ENCODE data around the gene CEP162. TPM values are rescaled to one million over a fixed set of nuclear protein-coding genes. Genes with fewer than 3 reads are reported as not detected.
A peak's percentile ranks its signal among the peaks of the same experiment; 100 is the strongest.

CEP162 gene
- total RNA-seq, 1 experiment from 2014 or later, result 7.9 TPM

- CTCF ChIA-PET, result interaction anchor here (1.2 kb wide), 1 partner anchor 363 kb away, joined by 3 read pairs; the partner anchor contains the start of gene CYB5R4
- Mint-ChIP-seq H3K36me3 (no peaks in the 10 kb centered on the region), H3K9me3 (no peaks in the 10 kb centered on the region), H3K27ac (no peak overlapping the region), H3K4me1 (peaks cover 18% of the 10 kb centered on the region), H3K4me3 (no peak overlapping the region), H3K27me3 (ENCODE audit: low read depth) (no peaks in the 10 kb centered on the region)
- no peak for ATAC-seq
- no peak for TF ChIP-seq MXD4 (CRISPR knock-in tag; IDR thresholded peaks at IDR 0.05; ENCODE audit: borderline replicate concordance)
- no peak for TF ChIP-seq SMAD3 (CRISPR knock-in tag; IDR thresholded peaks at IDR 0.05; ENCODE audit: borderline replicate concordance)
- no peak for TF ChIP-seq ZNF219 (CRISPR knock-in tag; IDR thresholded peaks at IDR 0.05; ENCODE audit: borderline replicate concordance)
- POLR2A ChIA-PET, result no interaction called here
- DNase-seq (ENCODE audit: low spot score), result no peak
Measured at GRCh38 chr6:84222426-84222825, 5.0 kb downstream of the CEP162 start.

- Mint-ChIP-seq H3K36me3 (no peaks in the 10 kb centered on the region), H3K27me3 (ENCODE audit: low read depth) (no peaks in the 10 kb centered on the region), H3K27ac (no peak overlapping the region), H3K9me3 (no peaks in the 10 kb centered on the region), H3K4me3 (no peak overlapping the region), H3K4me1 (peaks cover 24% of the 10 kb centered on the region)
- ChIA-PET CTCF (interaction anchor here (1.7 kb wide), 1 partner anchor 606 kb away, joined by 5 read pairs; no protein-coding TSS in a partner anchor), POLR2A (no interaction called here)
- no peak for ATAC-seq
- TF ChIP-seq CTCF (IDR thresholded peaks at IDR 0.05) (peak; percentile 49; the same call in 1 of the 2 replicates), TCF7 (CRISPR knock-in tag; IDR thresholded peaks at IDR 0.05; ENCODE audit: low read depth) (no peak)
- no peak for DNase-seq (ENCODE audit: low spot score)
Measured at GRCh38 chr6:84220809-84221409, 6.5 kb downstream of the CEP162 start.

- TF ChIP-seq ATF6 (CRISPR knock-in tag; IDR thresholded peaks at IDR 0.05) (no peak), ETV6 (CRISPR knock-in tag; IDR thresholded peaks at IDR 0.05) (peak; percentile 99), ZNF121 (CRISPR knock-in tag; IDR thresholded peaks at IDR 0.05) (peak; percentile 99), SMAD3 (CRISPR knock-in tag; IDR thresholded peaks at IDR 0.05; ENCODE audit: borderline replicate concordance) (no peak), TEAD1 (CRISPR knock-in tag; IDR thresholded peaks at IDR 0.05) (0 out of 2 replicates have a peak, but pooled peaks have one; percentile 38)
- ChIA-PET POLR2A (no interaction called here), CTCF (interaction anchor here (1.0 kb wide), 1 partner anchor 358 kb away, joined by 3 read pairs; the partner anchor contains the start of gene CYB5R4)
- Mint-ChIP-seq H3K9me3 (no peaks in the 10 kb centered on the region), H3K27me3 (ENCODE audit: low read depth) (no peaks in the 10 kb centered on the region), H3K27ac (no peak overlapping the region), H3K4me1 (peaks cover 28% of the 10 kb centered on the region), H3K36me3 (no peaks in the 10 kb centered on the region), H3K4me3 (no peak overlapping the region)
- DNase-seq (ENCODE audit: low spot score) (peak; percentile 25), ATAC-seq (peak; percentile 98)
Measured at GRCh38 chr6:84218091-84218490, 9.4 kb downstream of the CEP162 start.

GRCh38 chr6:84213217-84213616, 14.2 kb downstream of the CEP162 start:
- CTCF ChIA-PET, result no interaction called here
- Mint-ChIP-seq H3K36me3 (0 out of 2 replicates have a peak, but pooled peaks cover 2% of the 10 kb centered on the region), H3K27ac (no peak overlapping the region), H3K27me3 (ENCODE audit: low read depth) (no peaks in the 10 kb centered on the region), H3K4me1 (peaks cover 22% of the 10 kb centered on the region), H3K9me3 (no peaks in the 10 kb centered on the region), H3K4me3 (no peak overlapping the region)
- DNase-seq (ENCODE audit: low spot score), result no peak
- ATAC-seq, result no peak
- POLR2A ChIA-PET, result no interaction called here
- TF ChIP-seq MAX (CRISPR knock-in tag; IDR thresholded peaks at IDR 0.05) (no peak), MYBL2 (CRISPR knock-in tag; IDR thresholded peaks at IDR 0.05) (no peak), ZNF416 (CRISPR knock-in tag; IDR thresholded peaks at IDR 0.05) (no peak), ZNF281 (CRISPR knock-in tag; IDR thresholded peaks at IDR 0.05) (no peak), NR3C1 (CRISPR knock-in tag; conservative IDR thresholded peaks at IDR 0.05; ENCODE audit: low read depth) (no peak), AFF4 (CRISPR knock-in tag; IDR thresholded peaks at IDR 0.05; ENCODE audit: borderline replicate concordance) (no peak)

All from WTC11 (cell line).